Stimulated activated CD8-positive, alpha-beta memory T cell treated with anti-CD3 and anti-CD28 coated beads, Interleukin-12 subunit alpha, Interleukin-12 subunit beta, amount 100 ng/mL, for 4 hours (primary cell): ENCODE measurements around the gene MYRIP.
"Not testable (repeated sequence)": the region's sequence is repeated elsewhere in the genome, so short reads cannot be mapped to it uniquely, and the experiment has no call there.

Source experiments
- DNase-seq: peaks from one replicate; pipeline ENCODE4 v3.0.0-alpha.2; 2020; ENCODE audit warnings: low read depth

The MYRIP gene

GRCh38 chr3:39809181-39809994 lies at the start of gene MYRIP:
TSS of gene MYRIP (plus strand) at chr3:39809609. CDS start at chr3:39900817, 91,208 bp downstream.
- DNase-seq = no peak

DNA sequence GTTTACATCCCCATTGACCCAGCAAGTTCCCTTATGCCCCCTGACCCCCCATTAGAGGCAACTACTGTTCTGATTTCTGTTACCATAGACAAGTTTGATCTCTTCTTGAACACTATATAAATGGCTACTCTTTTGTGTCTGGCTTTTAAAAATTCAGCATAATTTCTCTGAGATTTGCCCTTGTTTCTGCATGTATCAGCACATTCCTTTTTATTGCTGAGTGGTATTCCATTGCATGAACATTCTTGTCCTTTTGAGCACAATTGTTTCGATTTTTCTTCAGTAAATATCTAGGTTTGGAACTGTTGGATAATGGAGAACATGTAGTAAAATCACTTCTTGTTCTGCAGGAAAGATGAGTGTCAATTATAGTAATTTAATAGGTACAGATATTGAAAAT lies 49.1 kb upstream of the MYRIP start:
- DNase-seq = no peak

GRCh38 chr3:39762537-39763070 lies 46.8 kb upstream of the MYRIP start:
- no peak for DNase-seq

DNA sequence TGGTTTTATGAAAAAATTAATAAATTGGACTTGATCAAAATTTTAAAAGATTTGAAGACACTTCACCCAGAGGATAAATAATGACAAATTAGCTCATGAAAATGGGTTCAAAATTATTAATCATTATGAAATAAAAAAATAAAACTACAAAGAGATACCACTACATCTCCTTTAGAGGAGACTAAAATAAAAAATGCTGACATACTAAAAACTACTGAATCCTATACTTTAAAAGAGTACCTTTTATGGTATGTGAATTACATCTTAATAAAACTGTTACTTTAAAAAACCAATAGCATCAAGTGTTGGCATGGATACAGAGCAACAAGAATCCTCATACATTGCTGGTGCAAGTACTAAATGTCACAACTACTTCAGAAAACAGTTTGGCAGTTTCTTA lies 46.0 kb upstream of the MYRIP start:
- DNase-seq = no peak

- DNase-seq = no peak
These were observed 43.8 kb upstream of the MYRIP start for GRCh38 chr3:39765575-39765974.

- no peak for DNase-seq
These were observed 43.0 kb upstream of the MYRIP start for GRCh38 chr3:39766433-39766832.

DNA sequence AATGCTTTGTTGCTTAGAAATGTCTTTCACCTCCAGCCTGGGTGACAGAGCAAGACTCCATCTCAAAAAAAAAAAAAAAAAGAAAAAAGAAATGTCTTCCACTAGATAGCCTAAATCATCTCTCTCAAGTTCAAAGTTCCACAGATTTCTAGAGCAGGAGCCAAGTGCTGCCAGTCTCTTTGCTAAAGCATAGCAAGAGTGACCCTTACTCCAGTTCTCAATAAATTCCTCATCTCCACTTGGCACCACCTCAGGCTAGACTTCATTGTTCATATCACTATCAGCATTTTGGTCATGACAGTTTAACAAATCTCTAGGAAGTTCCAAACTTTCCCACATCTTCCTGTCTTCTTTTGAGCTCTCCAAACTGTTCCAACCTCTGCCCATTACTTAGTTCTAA lies 42.5 kb upstream of the MYRIP start:
- DNase-seq = not testable (repeated sequence)

GRCh38 chr3:39778168-39778567 lies 31.2 kb upstream of the MYRIP start:
- DNase-seq = not testable (repeated sequence)

DNA sequence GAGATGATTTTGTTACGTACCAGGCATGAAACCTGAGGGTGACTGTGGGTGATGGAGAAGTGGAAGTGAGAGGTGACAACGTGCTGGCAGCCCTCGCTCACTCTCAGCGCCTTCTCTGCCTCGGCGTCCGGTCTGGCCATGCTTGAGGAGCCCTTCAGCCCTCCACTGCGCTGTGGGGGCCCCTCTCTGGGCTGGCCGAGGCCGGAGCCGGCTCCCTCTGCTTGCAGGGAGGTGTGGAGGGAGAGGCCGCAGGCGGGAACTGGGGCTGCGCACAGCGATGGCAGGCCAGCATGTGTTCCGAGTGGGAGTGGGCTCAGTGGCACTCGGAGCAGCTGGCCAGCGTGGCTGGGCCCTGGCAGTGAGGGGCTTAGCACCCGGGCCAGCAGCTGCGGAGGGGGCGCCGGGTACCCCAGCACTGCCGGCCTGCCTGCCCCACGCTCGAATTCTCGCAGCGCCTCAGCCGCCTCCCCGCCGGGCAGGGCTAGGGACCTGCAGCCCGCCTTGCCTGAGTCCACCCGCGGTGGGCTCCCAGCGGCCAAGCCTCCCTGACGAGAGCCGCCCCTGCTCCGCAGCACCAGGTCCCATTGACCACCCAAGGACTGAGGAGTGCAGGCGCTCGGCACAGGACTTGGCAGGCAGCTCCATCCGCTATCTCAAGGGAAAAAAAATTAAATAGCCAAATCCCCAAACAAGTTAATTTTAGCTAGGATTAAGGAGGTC lies 29.7 kb upstream of the MYRIP start:
- no peak for DNase-seq

DNA sequence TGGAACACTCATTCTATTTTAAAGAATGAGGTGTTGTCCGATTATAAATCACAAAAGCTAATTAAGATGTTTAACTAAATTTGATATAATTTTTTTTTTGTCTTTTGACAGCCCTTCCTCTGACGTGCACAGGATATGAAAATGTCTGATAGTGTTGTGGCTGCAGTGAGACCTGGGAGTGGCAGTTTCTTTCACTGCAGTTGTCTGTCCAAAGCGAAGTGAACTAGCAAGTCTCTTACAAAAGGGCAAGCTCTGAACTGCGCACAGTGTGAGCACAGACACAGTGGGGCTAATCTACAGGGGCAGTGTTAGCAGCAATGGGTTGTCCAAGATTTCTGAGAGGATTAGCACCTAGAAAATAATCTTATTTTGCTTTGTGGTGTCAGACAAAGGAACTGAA lies 29.1 kb upstream of the MYRIP start:
- DNase-seq = no peak

- DNase-seq = no peak
These were observed 28.4 kb upstream of the MYRIP start for GRCh38 chr3:39781025-39781424.

DNA sequence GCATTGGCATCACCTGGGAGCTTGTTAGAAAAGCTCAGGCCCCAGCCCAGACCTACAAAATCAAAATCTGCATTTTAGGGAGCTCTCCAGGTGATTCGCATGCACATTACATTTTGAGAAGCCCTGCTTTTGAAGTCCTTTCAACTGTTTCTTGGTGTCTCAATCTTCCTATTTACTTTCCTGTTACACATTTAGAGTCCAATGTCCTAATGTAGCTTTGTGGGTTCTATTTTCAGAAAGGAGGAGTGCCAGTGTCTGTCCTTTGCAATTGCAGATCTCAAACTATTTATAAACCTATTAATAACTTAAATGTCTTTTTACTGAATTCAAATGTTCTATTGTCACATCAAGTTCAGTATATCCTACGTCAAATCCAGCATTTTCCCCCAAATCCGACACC lies 27.8 kb upstream of the MYRIP start:
- DNase-seq = no peak

DNA sequence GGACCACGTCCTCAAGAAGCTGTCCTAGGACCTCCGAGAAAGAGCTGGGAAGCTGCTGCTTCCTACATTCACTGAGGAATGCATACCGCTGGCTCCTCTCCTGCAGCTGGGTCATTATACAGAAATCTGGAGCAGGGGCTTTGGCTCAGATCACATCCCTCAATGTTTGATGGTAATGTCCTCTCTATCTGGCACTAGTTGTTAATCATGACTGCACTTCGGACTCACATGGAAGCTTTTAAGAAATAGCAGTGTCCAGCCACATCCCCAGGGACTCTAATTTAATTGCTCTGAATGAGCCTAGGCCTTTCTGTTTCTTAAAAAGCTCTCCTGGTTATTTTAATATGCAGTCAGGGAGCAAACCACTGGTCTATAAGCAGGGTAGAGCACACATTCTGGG lies 25.7 kb upstream of the MYRIP start:
- no peak for DNase-seq

DNA sequence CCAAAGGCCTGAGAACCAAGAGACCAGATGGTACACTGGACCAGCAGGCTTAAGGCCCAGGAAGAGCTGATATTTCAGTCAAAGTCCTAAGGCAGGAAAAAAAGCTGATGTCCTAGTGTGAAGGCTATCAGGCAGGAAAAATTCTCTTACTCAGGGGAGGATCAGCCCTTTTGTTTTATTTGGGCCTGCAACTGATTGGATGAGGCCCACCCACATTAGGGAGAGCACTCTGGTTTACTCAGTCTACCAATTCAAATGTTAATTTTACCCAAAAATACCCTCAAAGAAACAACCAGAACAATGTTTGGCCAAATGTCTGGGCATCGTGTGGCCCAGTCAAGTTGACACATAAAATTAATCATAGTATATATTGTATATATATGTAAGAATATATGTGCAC lies 24.5 kb upstream of the MYRIP start:
- DNase-seq = no peak

DNA sequence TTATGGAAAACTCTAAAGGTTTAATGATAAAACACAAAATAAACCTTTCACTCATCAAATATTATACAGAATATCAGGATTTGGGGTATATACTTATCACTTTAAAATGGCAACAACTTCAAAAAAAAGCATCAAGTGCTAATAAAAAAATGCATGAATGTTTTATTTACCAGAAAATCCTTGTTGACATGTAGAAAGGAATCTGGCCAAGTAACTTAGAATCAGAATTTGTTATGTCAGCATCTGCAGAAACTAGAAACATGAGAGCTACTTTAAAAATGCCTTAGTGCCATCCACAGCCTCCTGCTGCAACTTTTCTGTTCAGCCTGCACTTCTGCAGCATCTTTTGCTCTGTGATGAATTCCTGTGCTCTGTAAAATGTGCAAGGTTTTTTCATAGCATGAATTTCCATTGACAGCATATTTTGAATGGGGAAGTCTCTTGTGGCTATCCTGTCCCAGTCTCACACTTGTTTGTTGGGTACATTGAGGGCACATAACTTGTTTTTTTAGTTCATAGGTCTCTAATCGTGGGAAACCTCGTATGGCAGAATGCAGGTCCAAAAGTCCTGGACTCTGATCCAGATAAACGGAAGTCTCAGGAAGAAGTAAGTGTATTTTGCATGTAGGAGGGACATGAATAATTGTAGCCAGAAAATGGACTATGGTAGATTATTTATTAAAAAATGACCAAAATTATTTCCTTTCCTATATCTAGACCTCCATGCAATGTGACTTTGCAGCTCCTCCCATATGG lies 21.1 kb upstream of the MYRIP start:
- DNase-seq = no peak

DNA sequence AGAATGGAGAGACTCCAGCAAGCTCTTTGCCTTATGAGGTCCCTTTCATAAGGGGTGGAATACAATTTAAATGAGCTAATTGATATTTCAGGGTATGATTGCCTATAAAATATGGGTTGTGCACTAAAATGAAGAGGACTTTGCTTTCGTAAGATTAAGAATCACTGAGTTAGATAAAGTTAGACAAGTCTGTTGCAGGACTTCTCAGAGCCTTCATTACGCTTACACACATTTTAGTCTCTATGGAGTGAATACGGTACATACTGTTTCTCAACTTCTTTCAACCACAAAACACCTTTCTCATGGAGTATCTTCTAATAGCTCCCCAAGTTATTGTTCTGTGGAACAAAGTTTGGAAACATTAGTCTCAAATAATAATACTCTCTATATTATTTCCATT lies 17.8 kb upstream of the MYRIP start:
- DNase-seq = no peak

- no peak for DNase-seq
These were observed 14.5 kb upstream of the MYRIP start for GRCh38 chr3:39794880-39795279.

DNA sequence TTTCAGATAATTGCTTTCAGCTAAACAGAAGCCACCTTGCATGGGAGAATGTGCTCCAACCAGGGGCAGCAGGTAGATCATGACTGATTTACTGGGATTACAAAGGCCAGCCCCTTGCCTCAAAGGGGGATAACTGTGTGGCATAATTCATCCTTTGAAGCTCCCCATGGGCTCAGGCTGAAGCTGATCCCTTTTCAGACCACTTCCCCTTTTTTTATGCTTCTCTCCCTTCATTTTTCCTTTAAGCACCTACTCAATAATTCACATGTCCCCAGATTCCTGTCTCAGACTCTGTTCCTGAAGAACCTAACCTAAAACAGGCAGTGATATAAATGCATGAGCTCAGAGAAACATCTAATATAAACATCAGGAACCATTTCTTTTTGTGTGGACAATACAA lies 8.2 kb upstream of the MYRIP start:
- no peak for DNase-seq

GRCh38 chr3:39802486-39802885 lies 6.9 kb upstream of the MYRIP start:
- DNase-seq = not testable (repeated sequence)

GRCh38 chr3:39803956-39804355 lies 5.5 kb upstream of the MYRIP start:
- DNase-seq = no peak

DNA sequence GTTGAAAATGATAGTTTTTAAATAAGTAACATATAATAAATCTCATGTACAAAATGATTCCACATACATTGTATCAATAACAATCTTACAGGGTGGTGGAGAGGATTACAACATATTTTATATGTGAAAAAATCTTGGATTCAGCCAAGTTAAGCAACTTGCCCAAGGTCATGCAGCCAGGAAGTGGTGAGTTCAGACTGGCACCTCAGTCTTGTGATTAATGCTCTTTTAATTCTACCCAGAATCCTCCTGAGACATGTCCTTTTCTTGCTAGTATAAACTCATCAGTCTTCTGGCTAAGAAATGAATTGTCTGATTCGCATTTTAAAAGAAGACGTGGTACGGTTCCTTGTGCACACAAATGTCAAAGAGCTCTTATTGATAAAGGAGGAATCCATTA lies 4.5 kb upstream of the MYRIP start:
- DNase-seq = no peak

DNA sequence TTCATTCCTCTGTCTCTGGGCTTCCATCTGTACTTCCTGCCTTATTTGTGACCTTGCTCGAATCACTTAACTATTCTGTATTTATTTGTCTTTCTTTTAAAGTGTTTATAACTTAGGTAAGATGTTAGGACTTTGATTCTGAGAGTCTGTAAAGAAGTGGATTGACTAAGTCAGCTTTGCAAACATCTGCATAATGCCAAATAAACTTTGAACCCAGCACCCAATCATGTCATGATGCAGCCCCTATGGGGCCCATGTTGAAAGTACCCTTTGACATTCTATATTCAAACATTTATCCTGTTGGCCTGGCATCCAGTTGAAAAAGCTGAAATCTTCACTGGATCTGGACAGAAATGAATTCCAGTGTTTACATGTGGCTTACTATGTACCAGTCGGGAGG lies 3.8 kb upstream of the MYRIP start:
- DNase-seq = no peak

- DNase-seq = no peak
These were observed 2.6 kb upstream of the MYRIP start for GRCh38 chr3:39806820-39807219.
